IPS-18c (cell line): ENCODE results near the gene GPRIN3.
"Not testable (repeated sequence)": the region's sequence is repeated elsewhere in the genome, so short reads cannot be mapped to it uniquely, and the experiment has no call there.

Source experiments
- H3K4me3 ChIP-seq: 2 replicates; pipeline ENCODE4 v1.7.0; 2013; ENCODE audit warnings: low read depth, mild to moderate bottlenecking, low read length, moderate library complexity; ENCODE audit not compliant: insufficient read depth
- H3K9me3 ChIP-seq: one replicate; pipeline ENCODE4 v1.6.1; 2013; ENCODE audit warnings: mild to moderate bottlenecking, low read length, moderate library complexity; ENCODE audit not compliant: control insufficient read depth, insufficient read depth

GPRIN3 gene

DNA sequence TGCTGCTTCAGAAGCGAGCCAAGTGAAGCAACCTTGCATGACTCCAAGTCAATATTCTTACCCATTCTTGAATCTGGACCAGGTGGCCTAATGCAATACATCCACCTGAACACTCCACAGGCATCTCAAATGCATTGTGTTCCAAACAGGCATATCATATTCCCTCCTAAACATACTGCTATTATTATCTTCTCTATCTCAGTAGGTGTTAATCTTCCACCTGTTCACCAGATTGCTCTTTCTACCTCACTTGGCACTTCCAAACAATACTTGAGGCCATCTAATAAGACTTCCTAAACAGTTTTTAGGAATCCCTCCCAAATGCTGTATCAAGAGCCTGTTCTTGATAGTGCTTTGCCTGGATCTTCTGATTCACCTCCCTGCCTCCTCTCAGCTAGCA, 90.7 kb downstream of the GPRIN3 start:
- no peak overlapping the region for H3K4me3 ChIP-seq
- no peaks in the 10 kb centered on the region for H3K9me3 ChIP-seq

DNA sequence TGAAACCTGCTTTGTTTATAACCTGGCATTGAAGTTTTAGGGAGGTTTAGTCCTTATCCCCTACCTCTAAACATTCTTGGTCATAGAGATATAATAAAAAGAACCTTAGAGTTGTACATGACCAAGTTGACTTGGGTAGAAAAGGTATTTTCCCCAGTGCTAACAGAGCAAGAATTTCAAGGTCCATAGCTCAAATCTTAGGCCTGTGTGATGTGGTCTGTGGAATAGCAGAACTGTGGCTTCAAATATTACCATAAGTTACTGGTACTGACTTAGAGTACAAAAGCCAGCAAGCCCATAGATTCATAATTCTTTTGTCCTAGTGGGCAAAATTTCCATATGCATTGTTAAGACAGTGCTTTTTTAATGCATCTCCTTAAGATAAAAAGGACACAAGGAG, 91.2 kb downstream of the GPRIN3 start:
- H3K4me3 ChIP-seq: no peak overlapping the region
- H3K9me3 ChIP-seq: no peaks in the 10 kb centered on the region

DNA sequence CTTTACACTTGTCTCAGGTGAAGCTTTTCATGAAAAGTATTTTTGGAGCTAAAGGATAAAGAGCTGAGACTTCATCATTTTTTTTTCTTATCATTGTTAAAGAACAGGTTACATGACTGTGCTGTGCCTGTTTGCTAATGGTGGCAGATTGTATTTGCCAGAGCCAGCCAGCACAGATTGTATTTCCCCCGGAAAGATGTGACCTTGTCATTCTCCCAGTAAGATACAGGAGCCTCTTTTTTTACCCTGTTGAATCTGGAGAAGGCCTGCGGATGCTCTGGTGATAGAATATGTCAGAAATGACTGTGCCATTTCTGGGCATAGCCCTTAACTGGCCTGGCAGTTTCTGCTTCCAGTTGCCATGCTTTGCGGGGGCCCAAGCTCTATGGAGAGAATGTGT, 91.9 kb downstream of the GPRIN3 start:
- Histone ChIP-seq H3K4me3 (no peak overlapping the region), H3K9me3 (no peaks in the 10 kb centered on the region)

DNA sequence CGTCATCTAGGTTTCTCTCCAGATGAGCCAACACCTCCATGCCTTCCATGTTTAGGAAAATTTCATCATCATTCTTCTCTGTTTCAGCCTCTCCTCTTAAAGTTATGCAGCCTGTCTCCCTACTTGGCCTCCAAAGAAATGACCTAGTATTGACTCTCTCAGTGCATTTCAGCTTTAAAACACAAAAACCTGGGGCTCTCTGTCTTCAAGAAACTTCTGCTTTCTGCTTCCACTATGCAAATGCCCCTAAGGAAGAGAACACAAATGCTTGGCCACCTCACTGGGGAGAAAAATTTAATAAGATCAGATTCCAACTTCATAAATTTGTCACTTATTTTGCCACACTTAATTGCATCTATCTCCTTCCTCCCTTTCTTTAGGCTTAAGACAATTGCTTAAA, 93.3 kb downstream of the GPRIN3 start:
- Histone ChIP-seq H3K4me3 (no peak overlapping the region), H3K9me3 (no peaks in the 10 kb centered on the region)

DNA sequence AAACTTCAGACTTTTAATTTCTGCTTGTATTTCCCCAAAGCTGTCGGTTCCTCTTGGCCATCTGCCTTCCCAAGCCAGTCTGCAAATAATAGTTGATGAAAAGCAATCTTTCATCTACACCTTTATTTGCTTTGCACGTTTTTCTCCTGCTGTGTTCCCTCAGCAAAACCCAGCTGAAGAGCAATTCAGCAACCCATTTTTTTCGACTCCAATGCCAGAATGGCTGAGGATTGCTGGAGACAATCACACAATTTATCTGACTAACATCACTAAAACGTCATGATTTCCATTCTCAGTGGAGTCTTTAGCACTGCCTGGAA, 94.3 kb downstream of the GPRIN3 start:
- Histone ChIP-seq H3K4me3 (no peak overlapping the region), H3K9me3 (no peaks in the 10 kb centered on the region)

DNA sequence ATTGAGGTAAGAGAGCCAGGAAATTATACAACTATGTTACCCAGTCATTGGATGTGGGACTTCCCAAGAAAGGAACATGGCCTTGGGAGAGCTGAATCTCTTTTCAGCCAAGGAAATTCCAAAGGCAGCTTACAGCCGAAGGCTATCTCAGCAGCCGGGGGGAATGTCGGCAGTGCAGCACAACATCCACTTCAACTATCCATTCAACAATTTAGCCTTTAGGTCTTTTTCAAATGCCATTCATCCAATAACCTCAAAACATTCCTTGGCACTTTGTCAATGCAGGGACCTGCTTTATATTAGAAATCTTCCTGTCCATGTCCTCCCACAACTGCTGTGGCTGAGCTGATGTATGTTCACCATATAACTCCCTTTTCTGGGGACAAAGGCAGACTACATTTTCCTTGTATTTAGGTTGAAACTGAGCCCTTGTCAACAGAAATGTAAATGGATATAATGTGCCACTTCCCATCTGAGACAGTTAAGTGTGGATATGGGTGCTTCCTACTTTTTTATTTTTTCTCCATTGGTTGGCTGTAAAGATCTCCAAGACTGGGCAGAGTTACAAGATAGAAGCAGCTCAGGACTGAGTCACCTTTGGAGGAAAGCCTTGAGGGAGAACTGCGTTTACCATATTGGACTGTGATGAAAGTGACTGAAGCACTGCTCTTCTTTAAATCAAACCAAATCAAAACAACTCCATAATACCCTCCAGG, 94.8 kb downstream of the GPRIN3 start:
- Histone ChIP-seq H3K4me3 (no peak overlapping the region), H3K9me3 (no peaks in the 10 kb centered on the region)

DNA sequence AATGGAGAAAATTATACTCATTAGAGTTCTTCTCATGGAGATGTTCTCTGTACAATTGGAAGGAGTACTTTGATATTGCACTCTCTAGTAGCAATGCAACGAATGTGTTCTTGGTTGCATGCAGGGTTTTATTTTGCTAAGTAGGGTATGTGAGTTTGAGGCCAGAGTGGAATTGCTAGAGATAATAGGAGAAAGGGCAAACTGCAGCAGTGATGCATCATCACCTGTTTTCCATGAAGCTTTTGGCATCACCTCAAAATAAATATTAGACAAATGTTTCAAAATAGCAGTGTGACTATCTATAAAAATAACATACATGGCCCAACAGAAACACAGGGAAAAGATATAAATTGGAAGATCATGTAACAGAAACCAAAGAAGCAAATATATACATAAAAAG, 103.0 kb downstream of the GPRIN3 start:
- no peak overlapping the region for H3K4me3 ChIP-seq
- H3K9me3 ChIP-seq: no peaks in the 10 kb centered on the region

DNA sequence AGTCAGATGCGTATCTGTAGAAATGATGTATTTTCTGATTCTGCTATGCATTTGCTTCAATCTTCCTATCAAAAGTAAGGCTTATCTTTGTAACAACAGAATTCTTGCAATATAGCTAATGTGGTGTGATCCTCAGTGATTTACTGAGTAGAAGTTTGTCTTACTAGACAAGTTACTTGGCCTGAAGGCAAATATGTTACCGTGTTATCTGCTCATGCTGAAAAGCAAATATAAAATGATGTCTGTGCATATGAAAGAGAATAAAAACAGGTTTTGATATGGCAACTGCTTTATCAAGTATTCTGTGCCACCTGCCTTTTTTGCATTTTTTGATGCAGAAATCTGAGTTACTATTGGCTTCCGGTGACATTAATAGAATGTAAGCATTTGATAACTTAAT, 103.7 kb downstream of the GPRIN3 start:
- no peaks in the 10 kb centered on the region for H3K9me3 ChIP-seq
- H3K4me3 ChIP-seq: no peak overlapping the region

DNA sequence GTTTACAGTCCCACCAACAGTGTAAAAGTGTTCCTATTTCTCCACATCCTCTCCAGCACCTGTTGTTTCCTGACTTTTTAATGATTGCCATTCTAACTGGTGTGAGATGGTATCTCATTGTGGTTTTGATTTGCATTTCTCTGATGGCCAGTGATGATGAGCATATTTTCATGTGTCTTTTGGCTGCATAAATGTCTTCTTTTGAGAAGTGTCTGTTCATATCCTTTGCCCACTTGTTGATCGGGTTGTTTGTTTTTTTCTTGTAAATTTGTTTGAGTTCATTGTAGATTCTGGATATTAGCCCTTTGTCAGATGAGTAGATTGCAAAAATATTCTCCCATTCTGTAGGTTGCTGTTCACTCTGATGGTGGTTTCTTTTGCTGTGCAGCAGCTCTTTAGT, 108.2 kb downstream of the GPRIN3 start:
- not testable (repeated sequence) for H3K4me3 ChIP-seq, H3K9me3 ChIP-seq

DNA sequence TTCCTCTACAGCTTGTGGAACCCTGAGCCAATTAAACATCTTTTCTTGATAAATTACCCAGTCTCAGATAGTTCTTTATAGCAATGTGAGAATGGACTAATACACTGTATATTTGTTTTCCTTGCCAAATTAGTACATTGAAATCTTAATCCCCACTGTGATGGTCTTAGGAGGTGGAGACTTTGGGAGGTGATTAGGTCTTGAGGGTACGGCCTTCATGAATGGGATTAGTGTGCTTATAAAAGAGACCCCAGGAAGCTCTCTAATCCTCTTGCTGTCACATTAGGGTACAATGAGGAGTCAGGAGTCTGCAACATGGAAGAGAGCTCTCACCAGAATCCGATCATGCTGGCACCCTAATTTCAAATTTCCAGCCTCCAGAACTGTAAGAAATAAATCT, 109.7 kb downstream of the GPRIN3 start:
- Histone ChIP-seq H3K9me3 (no peaks in the 10 kb centered on the region), H3K4me3 (no peak overlapping the region)

DNA sequence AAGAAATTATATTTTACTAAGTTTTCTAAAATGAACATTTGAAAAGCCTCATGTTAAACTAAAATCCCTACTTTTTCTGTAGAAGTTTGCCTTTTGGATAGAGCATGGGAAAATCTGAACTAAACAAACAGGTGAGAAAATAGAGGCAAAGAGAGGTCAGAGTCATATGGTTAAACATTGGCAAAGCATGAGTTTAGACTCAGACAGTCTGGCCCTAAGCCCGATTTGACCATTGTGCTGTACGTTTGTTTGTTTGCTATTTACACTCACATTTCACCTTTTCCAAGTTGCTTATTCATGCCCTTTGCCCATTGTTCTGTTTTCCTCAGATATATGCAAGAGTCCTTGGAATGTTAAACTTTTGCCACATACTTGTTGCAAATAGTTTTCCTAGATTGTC, 110.9 kb downstream of the GPRIN3 start:
- no peak overlapping the region for H3K4me3 ChIP-seq
- no peaks in the 10 kb centered on the region for H3K9me3 ChIP-seq

DNA sequence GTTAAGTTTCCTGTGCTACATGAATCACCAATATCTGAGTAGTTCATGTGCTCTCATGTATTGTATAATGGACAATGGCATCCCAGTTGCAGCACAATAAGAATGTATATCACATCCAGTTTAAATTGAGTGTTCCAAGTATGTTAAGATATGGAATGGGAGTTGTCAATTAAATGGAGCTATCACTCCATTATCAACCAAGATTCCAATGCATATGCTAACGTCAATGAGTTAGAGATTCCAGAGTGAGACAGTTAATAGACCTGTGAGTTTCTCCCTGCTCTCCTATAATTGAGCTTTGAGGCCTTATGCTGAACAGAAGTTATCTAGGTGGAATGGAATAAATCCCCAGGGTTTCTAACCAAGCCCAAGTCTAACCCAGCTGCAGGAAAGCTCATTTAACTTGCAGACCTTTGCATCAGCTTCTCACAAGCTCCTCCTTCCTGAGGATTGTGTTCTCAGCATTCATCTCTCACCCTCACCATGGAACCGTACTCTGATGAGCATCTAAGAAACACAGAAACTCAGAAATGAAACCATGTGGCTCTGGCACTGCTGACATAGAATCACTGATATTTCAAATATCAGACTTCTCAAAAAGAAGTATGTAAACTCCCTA, 111.4 kb downstream of the GPRIN3 start:
- no peaks in the 10 kb centered on the region for H3K9me3 ChIP-seq
- no peak overlapping the region for H3K4me3 ChIP-seq

DNA sequence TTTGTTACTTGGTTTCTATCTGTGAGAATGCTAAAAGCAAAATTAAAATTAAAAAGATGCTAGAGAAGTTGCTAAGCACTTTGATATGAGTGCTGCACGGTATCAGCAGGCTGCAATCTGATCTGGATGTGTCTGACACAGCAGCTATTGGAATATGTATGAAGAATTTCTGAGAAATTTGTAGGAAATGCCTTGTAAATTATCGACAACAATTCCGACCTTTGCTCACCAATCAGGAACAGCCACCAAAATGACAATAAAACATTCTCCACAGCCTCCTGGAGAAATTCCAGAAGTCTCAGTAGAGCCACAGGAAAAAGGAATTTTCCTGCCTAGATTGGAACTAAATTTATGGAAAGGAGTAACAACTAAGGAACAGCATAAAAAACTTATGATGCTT, 113.8 kb downstream of the GPRIN3 start:
- H3K9me3 ChIP-seq: no peaks in the 10 kb centered on the region
- H3K4me3 ChIP-seq: no peak overlapping the region
